ENCODE data around the gene ARHGEF1. TPM values are rescaled to one million over a fixed set of nuclear protein-coding genes. Genes with fewer than 3 reads are reported as not detected.

Gene ARHGEF1
- total RNA-seq, 1 experiment from 2014 or later: 163 TPM

GRCh38 chr19:41905273-41906002, 22.5 kb downstream of the ARHGEF1 start:
- H3K27ac Mint-ChIP-seq (ENCODE audit: unreplicated experiment): no peak overlapping the region
- no peaks in the 10 kb centered on the region for H3K27me3 Mint-ChIP-seq (ENCODE audit: unreplicated experiment)

GRCh38 chr19:41906271-41906670, 23.3 kb downstream of the ARHGEF1 start:
- BruUV-seq (replicated peaks): no TSS peak
- Mint-ChIP-seq H3K4me1 (ENCODE audit: low read depth, unreplicated experiment) (peaks cover 41% of the 10 kb centered on the region), H3K27ac (ENCODE audit: unreplicated experiment) (no peak overlapping the region), H3K4me3 (ENCODE audit: low read depth, unreplicated experiment) (no peak overlapping the region), H3K27me3 (ENCODE audit: unreplicated experiment) (no peaks in the 10 kb centered on the region), H3K36me3 (ENCODE audit: insufficient read depth, unreplicated experiment) (peaks cover 64% of the 10 kb centered on the region), H3K9me3 (ENCODE audit: low read depth, unreplicated experiment) (no peaks in the 10 kb centered on the region)
- TF ChIP-seq CTCF (IDR thresholded peaks at IDR 0.05; ENCODE audit: unreplicated experiment): no peak
- CTCF ChIA-PET: no interaction called here
- DNase-seq: no peak
- intact Hi-C loops (cut with micrococcal nuclease; ENCODE audit: unreplicated experiment): no loop called here

More at GRCh38 chr19:41905273-41906002, 22.5 kb downstream of the ARHGEF1 start:
- Mint-ChIP-seq H3K4me1 (ENCODE audit: low read depth, unreplicated experiment) (peaks cover 41% of the 10 kb centered on the region), H3K36me3 (ENCODE audit: insufficient read depth, unreplicated experiment) (peaks cover 67% of the 10 kb centered on the region), H3K9me3 (ENCODE audit: low read depth, unreplicated experiment) (no peaks in the 10 kb centered on the region), H3K4me3 (ENCODE audit: low read depth, unreplicated experiment) (no peak overlapping the region)
- BruUV-seq (replicated peaks): no TSS peak
- DNase-seq: no peak
- CTCF ChIA-PET: no interaction called here
- no peak for TF ChIP-seq CTCF (IDR thresholded peaks at IDR 0.05; ENCODE audit: unreplicated experiment)
- intact Hi-C loops (cut with micrococcal nuclease; ENCODE audit: unreplicated experiment): loop anchor here (2.0 kb wide), 1 partner anchor 19 kb away; no protein-coding TSS in a partner anchor

- Mint-ChIP-seq H3K4me3 (ENCODE audit: low read depth, unreplicated experiment) (peak overlapping the region; percentile 1), H3K9me3 (ENCODE audit: low read depth, unreplicated experiment) (no peaks in the 10 kb centered on the region), H3K36me3 (ENCODE audit: insufficient read depth, unreplicated experiment) (peaks cover 56% of the 10 kb centered on the region), H3K4me1 (ENCODE audit: low read depth, unreplicated experiment) (peaks cover 41% of the 10 kb centered on the region), H3K27ac (ENCODE audit: unreplicated experiment) (no peak overlapping the region), H3K27me3 (ENCODE audit: unreplicated experiment) (no peaks in the 10 kb centered on the region)
- TF ChIP-seq CTCF (IDR thresholded peaks at IDR 0.05; ENCODE audit: unreplicated experiment): no peak
- CTCF ChIA-PET: no interaction called here
- intact Hi-C loops (cut with micrococcal nuclease; ENCODE audit: unreplicated experiment): no loop called here
- no peak for DNase-seq
- TSS peak; percentile 18 for BruUV-seq (replicated peaks)
Observed at GRCh38 chr19:41906916-41907680, 24.1 kb downstream of the ARHGEF1 start.

GRCh38 chr19:41907994-41908615, 25.1 kb downstream of the ARHGEF1 start:
- H3K27me3 Mint-ChIP-seq (ENCODE audit: unreplicated experiment): no peaks in the 10 kb centered on the region
- TF ChIP-seq CTCF (IDR thresholded peaks at IDR 0.05; ENCODE audit: unreplicated experiment): no peak
- H3K4me3 Mint-ChIP-seq (ENCODE audit: low read depth, unreplicated experiment): no peak overlapping the region
- intact Hi-C loops (cut with micrococcal nuclease; ENCODE audit: unreplicated experiment): no loop called here
- no peak overlapping the region for H3K27ac Mint-ChIP-seq (ENCODE audit: unreplicated experiment)
- H3K36me3 Mint-ChIP-seq (ENCODE audit: insufficient read depth, unreplicated experiment): peaks cover 51% of the 10 kb centered on the region
- CTCF ChIA-PET: interaction anchor here (0.5 kb wide), 1 partner anchor 21 kb away, joined by 5 read pairs; no protein-coding TSS in a partner anchor
- H3K9me3 Mint-ChIP-seq (ENCODE audit: low read depth, unreplicated experiment): no peaks in the 10 kb centered on the region
- no peak for DNase-seq
- BruUV-seq (replicated peaks): no TSS peak
- peaks cover 41% of the 10 kb centered on the region for H3K4me1 Mint-ChIP-seq (ENCODE audit: low read depth, unreplicated experiment)
